ENCODE data around the gene PIK3CD. TPM values are rescaled to one million over a fixed set of nuclear protein-coding genes. Genes with fewer than 3 reads are reported as not detected.

The PIK3CD gene
- total RNA-seq, 1 donor from 2014 or later = 14.5 TPM

- DNase-seq (ENCODE audit: low spot score) = no peak
Measured at GRCh38 chr1:9716404-9717192, 65.1 kb downstream of the PIK3CD start.

- DNase-seq (ENCODE audit: low spot score) = no peak
Measured at GRCh38 chr1:9717193-9718005, 65.9 kb downstream of the PIK3CD start.

GRCh38 chr1:9718006-9718680 is 66.6 kb downstream of the PIK3CD start:
- no peak for DNase-seq (ENCODE audit: low spot score)

GRCh38 chr1:9719978-9720722 is 68.6 kb downstream of the PIK3CD start:
- DNase-seq (ENCODE audit: low spot score) = no peak

GRCh38 chr1:9720785-9721605 is 69.5 kb downstream of the PIK3CD start:
- DNase-seq (ENCODE audit: low spot score) = no peak

GRCh38 chr1:9721606-9722377 is 70.3 kb downstream of the PIK3CD start:
- no peak for DNase-seq (ENCODE audit: low spot score)

- DNase-seq (ENCODE audit: low spot score) = no peak
Measured at GRCh38 chr1:9722378-9722749, 70.8 kb downstream of the PIK3CD start.

- DNase-seq (ENCODE audit: low spot score) = no peak
Measured at GRCh38 chr1:9723068-9723805, 71.7 kb downstream of the PIK3CD start.

GRCh38 chr1:9723926-9724325 is 72.4 kb downstream of the PIK3CD start:
- no peak for DNase-seq (ENCODE audit: low spot score)

GRCh38 chr1:9724706-9725476 is 73.4 kb downstream of the PIK3CD start:
- no peak for DNase-seq (ENCODE audit: low spot score)

- no peak for DNase-seq (ENCODE audit: low spot score)
Measured at GRCh38 chr1:9726406-9726805, 74.9 kb downstream of the PIK3CD start.

GRCh38 chr1:9726905-9727595 is 75.5 kb downstream of the PIK3CD start:
- no peak for DNase-seq (ENCODE audit: low spot score)

- DNase-seq (ENCODE audit: low spot score) = no peak
Measured at GRCh38 chr1:9728451-9729295, 77.1 kb downstream of the PIK3CD start.

GRCh38 chr1:9729523-9729922 is 78.0 kb downstream of the PIK3CD start:
- DNase-seq (ENCODE audit: low spot score) = no peak

GRCh38 chr1:9730096-9730901 is 78.8 kb downstream of the PIK3CD start:
- no peak for DNase-seq (ENCODE audit: low spot score)

Data from mesenteric fat pad (tissue), 1 donor.